GM23248 (cell line): ENCODE data around the gene NDUFB11.

Experiments used
- EZH2 ChIP-seq: fragments of 200-600 bp; sonication (generic); IDR thresholded peaks from 2 replicates; pipeline ENCODE4 v1.6.1; 2018; ENCODE audit warnings: antibody characterized with exemption, mild to moderate bottlenecking; ENCODE audit not compliant: insufficient read depth, poor library complexity, severe bottlenecking
- EZH2phosphoT487 ChIP-seq: fragments of 200-600 bp; sonication (generic); IDR thresholded peaks from 2 replicates; pipeline ENCODE4 v1.6.1; 2018; ENCODE audit warnings: antibody characterized with exemption, moderate library complexity, mild to moderate bottlenecking, low read depth; ENCODE audit not compliant: insufficient read depth

GRCh38 chrX:47171996-47172395, 27.5 kb upstream of the NDUFB11 start:
- TF ChIP-seq EZH2phosphoT487 (no peak), EZH2 (no peak)
